Endothelial cell of umbilical vein (primary cell): Measurements from ENCODE around the gene SLC2A8. TPM values are rescaled to one million over a fixed set of nuclear protein-coding genes. Genes with fewer than 3 reads are reported as not detected.

Experiments
- BruUV-seq: library from RNA; stranded (reverse); fragments of 400-500 nt; replicated peaks from 2 replicates; lab custom pipeline; 2021; lab: Mats Ljungman, UMichigan
- CTCF ChIA-PET: fragments of 300-600, 350-600 bp; sonication (Branson Sonifier 250); formaldehyde crosslinking; loops from one replicate; lab custom pipeline; 2021; ENCODE audit warnings: antibody characterized with exemption, inconsistent platforms; lab: Charles Lee
- POLR2A ChIA-PET: fragments of 300-600, 350-600 bp; sonication (Branson Sonifier 250); formaldehyde crosslinking; loops from one replicate; lab custom pipeline; 2021; ENCODE audit warnings: antibody characterized with exemption, inconsistent platforms; lab: Charles Lee
- DNase-seq: peaks from one replicate; pipeline ENCODE4 v3.0.0-alpha.2; 2011; ENCODE audit warnings: low read depth, low spot score
- FAIRE-seq: peaks from 2 replicates; lab custom pipeline; 2011; peaks lifted over from hg19 to GRCh38; lab: Jason Lieb, UNC
- H2AFZ ChIP-seq: 2 replicates; pipeline ENCODE4 v1.6.0; 2012; ENCODE audit warnings: low read depth, low read length, control low read depth, inconsistent platforms
- H3K27ac ChIP-seq: 2 replicates; pipeline ENCODE4 v1.5.1; 2011; ENCODE audit warnings: low read depth, mild to moderate bottlenecking, control low read depth, low read length, moderate library complexity; ENCODE audit not compliant: insufficient read depth
- H3K27me3 ChIP-seq, 2 experiments: 2 replicates each; pipeline versions ENCODE4 v1.6.0 to v1.6.1; 2011; ENCODE audit warnings: low read length in 2 of 2, mixed read lengths in 1 of 2; ENCODE audit not compliant: control insufficient read depth in 2 of 2, insufficient read depth in 2 of 2
- H3K36me3 ChIP-seq, 2 experiments: 2 replicates in 1 of 2; 3 replicates in 1 of 2; pipeline ENCODE4 v1.5.1; 2011; ENCODE audit warnings: low read length in 2 of 2, mild to moderate bottlenecking in 1 of 2, moderate library complexity in 1 of 2; ENCODE audit not compliant: control insufficient read depth in 2 of 2, insufficient read depth in 2 of 2; ENCODE audit errors: extremely low read depth in 1 of 2
- H3K4me1 ChIP-seq: 3 replicates; pipeline ENCODE4 v1.5.1; 2011; ENCODE audit warnings: mild to moderate bottlenecking, low read length; ENCODE audit not compliant: control insufficient read depth, insufficient read depth; ENCODE audit errors: extremely low read depth
- H3K4me2 ChIP-seq: 2 replicates; pipeline ENCODE4 v1.6.1; 2011; ENCODE audit warnings: low read length, control low read depth, mixed read lengths; ENCODE audit not compliant: insufficient read depth
- H3K4me3 ChIP-seq, 3 experiments: fragments of 200-600 bp in 1 of 3; sonication (generic), shearing (Covaris generic) in 1 of 3; replicated peaks in 1 of 3; 2 replicates each; pipeline ENCODE4 v1.5.1; 2011 to 2016; ENCODE audit warnings: control low read depth in 3 of 3, low read length in 3 of 3, mild to moderate bottlenecking in 2 of 3, inconsistent platforms in 1 of 3, low read depth in 1 of 3, moderate library complexity in 1 of 3; ENCODE audit not compliant: insufficient read depth in 1 of 3
- H3K79me2 ChIP-seq: 2 replicates; pipeline ENCODE4 v1.6.0; 2012; ENCODE audit warnings: low read length, inconsistent platforms; ENCODE audit not compliant: control insufficient read depth, insufficient read depth
- H3K9ac ChIP-seq: replicated peaks from 2 replicates; pipeline ENCODE3; 2011; ENCODE audit warnings: low read length, control low read depth; ENCODE audit not compliant: insufficient read depth; ENCODE audit errors: extremely low read depth
- H3K9me1 ChIP-seq: replicated peaks from 3 replicates; pipeline ENCODE4 v1.6.0; 2011; ENCODE audit warnings: mild to moderate bottlenecking, low read length; ENCODE audit not compliant: control insufficient read depth, insufficient read depth; ENCODE audit errors: extremely low read depth
- H3K9me3 ChIP-seq: replicated peaks from 2 replicates; pipeline ENCODE4 v1.5.1; 2012; ENCODE audit warnings: low read length, inconsistent platforms; ENCODE audit not compliant: control insufficient read depth, insufficient read depth
- H4K20me1 ChIP-seq: replicated peaks from 2 replicates; pipeline ENCODE3; 2011; ENCODE audit warnings: mild to moderate bottlenecking, low read length; ENCODE audit not compliant: control insufficient read depth, insufficient read depth; ENCODE audit errors: extremely low read depth
- EZH2 ChIP-seq: IDR thresholded peaks from 2 replicates; pipeline ENCODE4 v1.6.1; 2012; ENCODE audit warnings: borderline replicate concordance, low read depth, mild to moderate bottlenecking, moderate library complexity, low read length, inconsistent platforms; ENCODE audit not compliant: severe bottlenecking
- FOS ChIP-seq: IDR thresholded peaks from 2 replicates; pipeline ENCODE4 v1.6.1; 2011; ENCODE audit warnings: mild to moderate bottlenecking, low read length, moderate library complexity, borderline replicate concordance; ENCODE audit not compliant: insufficient read depth
- GATA2 ChIP-seq: IDR thresholded peaks from 2 replicates; pipeline ENCODE4 v1.7.0; 2011; ENCODE audit warnings: low read depth, mild to moderate bottlenecking, moderate library complexity, mixed read lengths, low read length; ENCODE audit not compliant: insufficient read length, insufficient read depth
- JUN ChIP-seq: IDR thresholded peaks from 2 replicates; pipeline ENCODE4 v1.6.1; 2011; ENCODE audit warnings: borderline replicate concordance, low read depth; ENCODE audit not compliant: insufficient read length, insufficient read depth
- MAX ChIP-seq: IDR thresholded peaks from 2 replicates; pipeline ENCODE4 v1.6.1; 2011; ENCODE audit not compliant: insufficient read depth, insufficient read length
- MYC ChIP-seq: IDR thresholded peaks from one replicate; pipeline ENCODE4 v1.6.1; 2011; ENCODE audit warnings: mild to moderate bottlenecking, low read depth, low read length
- POLR2A ChIP-seq: IDR thresholded peaks from 2 replicates; pipeline ENCODE4 v1.6.1; 2012; ENCODE audit warnings: low read depth, mild to moderate bottlenecking, control low read depth, low read length
- POLR2AphosphoS5 ChIP-seq: IDR thresholded peaks from 2 replicates; pipeline ENCODE4 v1.6.1; 2012; ENCODE audit warnings: low read depth, mild to moderate bottlenecking, control low read depth, low read length, moderate library complexity; ENCODE audit not compliant: insufficient read depth
- dilution Hi-C: fragments of 300-500 bp; cut with MboI; formaldehyde crosslinking; loops from one replicate; pipeline ENCODE4 v1.15.0; 2019; ENCODE audit warnings: low sequenced_read_pairs; ENCODE audit not compliant: extremely low pct_ligation_motif_present
- intact Hi-C: fragments of 100-400 bp; cut with micrococcal nuclease; formaldehyde crosslinking; loops from one replicate; pipeline ENCODE4 v1.10.0; 2022
- polyA plus RNA-seq, 4 experiments: library from polyadenylated mRNA; depleted of rRNA in 3 of 4; stranded (reverse) in 3 of 4; unstranded in 1 of 4; fragments of >200 nt; gene quantifications; 2 replicates each; pipeline versions ENCODE4 v1.2.1 to v1.2.3, GENCODE V29; 2011 to 2012; ENCODE audit warnings: missing spikeins in 1 of 4
- total RNA-seq: library from RNA; stranded (reverse); gene quantifications from 2 replicates; pipeline ENCODE4 v1.2.3, GENCODE V29; 2021
- TF ChIP-seq, protein P1 (sequence below), 2 donors: IDR thresholded peaks; 1 replicate in 1 of 2; 2 replicates in 1 of 2; pipeline ENCODE4 v1.5.1; 2011; ENCODE audit warnings: low read length in 2 of 2, mild to moderate bottlenecking in 2 of 2, moderate library complexity in 2 of 2, control low read depth in 1 of 2, inconsistent platforms in 1 of 2, low read depth in 1 of 2; ENCODE audit not compliant: insufficient read depth in 1 of 2; ENCODE audit errors: extremely low read depth in 1 of 2

The SLC2A8 gene
- total and polyA plus RNA-seq, 2 donors (not counting 3 experiments of a cell fraction or from before 2014, with no cell fraction given), result 19.3 to 26.1 TPM

DNA sequence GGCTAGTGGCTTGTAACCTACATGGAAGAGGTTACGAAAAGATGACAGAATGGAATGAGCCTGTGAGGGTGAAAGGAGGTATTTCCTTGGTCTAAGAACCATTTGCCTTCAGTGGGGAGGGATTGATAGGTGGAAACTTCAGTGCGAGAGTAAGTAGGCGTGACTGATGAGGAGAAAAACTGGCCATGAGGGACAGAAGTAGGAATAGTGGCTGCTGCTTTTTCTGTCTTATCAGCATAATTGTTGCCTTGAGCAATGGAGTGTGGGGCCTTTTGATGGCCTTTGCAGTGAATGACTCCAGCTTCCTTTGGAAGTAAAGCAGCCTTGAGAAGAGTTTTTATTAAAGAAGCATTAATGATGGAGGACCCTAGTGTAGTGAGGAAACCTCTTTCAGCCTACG, 18.2 kb downstream of the SLC2A8 start:
- no peak for FAIRE-seq
- Histone ChIP-seq H3K9me3 (no peaks in the 10 kb centered on the region), H3K79me2 (no peaks in the 10 kb centered on the region), H3K4me3 (no peak overlapping the region), H3K36me3 (no peaks in the 10 kb centered on the region), H4K20me1 (no peaks in the 10 kb centered on the region), H3K9me1 (no peaks in the 10 kb centered on the region), H3K4me2 (no peak overlapping the region), H2AFZ (no peak overlapping the region), H3K4me1 (no peaks in the 10 kb centered on the region), H3K27me3 (no peaks in the 10 kb centered on the region), H3K9ac (no peak overlapping the region), H3K27ac (no peak overlapping the region)
- TF ChIP-seq POLR2A (no peak), MYC (no peak), GATA2 (no peak), JUN (no peak), FOS (no peak), MAX (no peak), EZH2 (no peak), POLR2AphosphoS5 (no peak)
- TF ChIP-seq, protein P1, sequence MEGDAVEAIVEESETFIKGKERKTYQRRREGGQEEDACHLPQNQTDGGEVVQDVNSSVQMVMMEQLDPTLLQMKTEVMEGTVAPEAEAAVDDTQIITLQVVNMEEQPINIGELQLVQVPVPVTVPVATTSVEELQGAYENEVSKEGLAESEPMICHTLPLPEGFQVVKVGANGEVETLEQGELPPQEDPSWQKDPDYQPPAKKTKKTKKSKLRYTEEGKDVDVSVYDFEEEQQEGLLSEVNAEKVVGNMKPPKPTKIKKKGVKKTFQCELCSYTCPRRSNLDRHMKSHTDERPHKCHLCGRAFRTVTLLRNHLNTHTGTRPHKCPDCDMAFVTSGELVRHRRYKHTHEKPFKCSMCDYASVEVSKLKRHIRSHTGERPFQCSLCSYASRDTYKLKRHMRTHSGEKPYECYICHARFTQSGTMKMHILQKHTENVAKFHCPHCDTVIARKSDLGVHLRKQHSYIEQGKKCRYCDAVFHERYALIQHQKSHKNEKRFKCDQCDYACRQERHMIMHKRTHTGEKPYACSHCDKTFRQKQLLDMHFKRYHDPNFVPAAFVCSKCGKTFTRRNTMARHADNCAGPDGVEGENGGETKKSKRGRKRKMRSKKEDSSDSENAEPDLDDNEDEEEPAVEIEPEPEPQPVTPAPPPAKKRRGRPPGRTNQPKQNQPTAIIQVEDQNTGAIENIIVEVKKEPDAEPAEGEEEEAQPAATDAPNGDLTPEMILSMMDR (IDR thresholded peaks at IDR 0.05; ENCODE audit: extremely low read depth in 1 of 2, insufficient read depth in 1 of 2, low read depth in 1 of 2, low read length in 2 of 2), result no peak
- no TSS peak for BruUV-seq
- ChIA-PET POLR2A (no interaction called here), CTCF (interaction anchor here (0.9 to 1.2 kb wide), 3 partner anchors 9 to 474 kb away, joined by 3 to 4 read pairs (median 4); partner anchors contain the start of genes SLC2A8 and ZNF79)
- intact Hi-C loops, result no loop called here
- dilution Hi-C loops, result no loop called here
- DNase-seq, result no peak
